HUES48 (cell line): ENCODE data around the gene HOXA9.

Experiments
- H3K27ac ChIP-seq: one replicate; pipeline ENCODE4 v1.7.0; 2013; ENCODE audit warnings: low read depth, low read length, inconsistent platforms
- H3K27me3 ChIP-seq: 2 replicates; pipeline ENCODE4 v1.6.1; 2013; ENCODE audit warnings: mild to moderate bottlenecking, low read length; ENCODE audit not compliant: control insufficient read depth, insufficient read depth
- H3K36me3 ChIP-seq: 2 replicates; pipeline ENCODE4 v1.6.1; 2013; ENCODE audit warnings: low read length; ENCODE audit not compliant: control insufficient read depth, insufficient read depth
- H3K4me1 ChIP-seq: 2 replicates; pipeline ENCODE4 v1.6.1; 2013; ENCODE audit warnings: mild to moderate bottlenecking, low read length; ENCODE audit not compliant: control insufficient read depth, insufficient read depth
- H3K4me3 ChIP-seq: 2 replicates; pipeline ENCODE4 v1.5.1; 2013; ENCODE audit warnings: mild to moderate bottlenecking, low read depth, low read length
- H3K9ac ChIP-seq: 2 replicates; pipeline ENCODE4 v1.6.1; 2013; ENCODE audit warnings: mild to moderate bottlenecking, low read depth, low read length, moderate library complexity
- H3K9me3 ChIP-seq: 2 replicates; pipeline ENCODE4 v1.6.1; 2013; ENCODE audit warnings: low read length; ENCODE audit not compliant: control insufficient read depth, insufficient read depth

The HOXA9 gene

GRCh38 chr7:27153526-27153925 lies 11.8 kb downstream of the HOXA9 start:
- Histone ChIP-seq H3K27me3 (peaks cover 100% of the 10 kb centered on the region), H3K9ac (no peak overlapping the region), H3K4me1 (peaks cover 11% of the 10 kb centered on the region; the same call in 1 of the 2 replicates), H3K27ac (no peak overlapping the region), H3K9me3 (peaks cover 4% of the 10 kb centered on the region; the same call in 1 of the 2 replicates), H3K4me3 (no peak overlapping the region), H3K36me3 (no peaks in the 10 kb centered on the region)

GRCh38 chr7:27152816-27153442 lies 12.4 kb downstream of the HOXA9 start:
- no peaks in the 10 kb centered on the region for H3K36me3 ChIP-seq
- peaks cover 100% of the 10 kb centered on the region for H3K27me3 ChIP-seq
- peaks cover 11% of the 10 kb centered on the region; the same call in 1 of the 2 replicates for H3K4me1 ChIP-seq
- H3K9ac ChIP-seq = no peak overlapping the region
- H3K9me3 ChIP-seq = peaks cover 4% of the 10 kb centered on the region; the same call in 1 of the 2 replicates
- H3K27ac ChIP-seq = no peak overlapping the region
- no peak overlapping the region for H3K4me3 ChIP-seq

GRCh38 chr7:27151931-27152815 lies 13.2 kb downstream of the HOXA9 start, which contains the start of gene HOXA3:
Gene HOXA3 (minus strand): TSS chr7:27152583. CDS start chr7:27110640, 41,943 bp downstream.
- peaks cover 100% of the 10 kb centered on the region for H3K27me3 ChIP-seq
- H3K27ac ChIP-seq = no peak within 1 kb of the TSS
- H3K9ac ChIP-seq = no peak within 1 kb of the TSS
- peaks cover 4% of the 10 kb centered on the region; the same call in 1 of the 2 replicates for H3K9me3 ChIP-seq
- peaks cover 11% of the 10 kb centered on the region; the same call in 1 of the 2 replicates for H3K4me1 ChIP-seq
- no peak within 1 kb of the TSS for H3K4me3 ChIP-seq
- no peaks in the 10 kb centered on the region for H3K36me3 ChIP-seq

GRCh38 chr7:27151341-27151930 lies 13.9 kb downstream of the HOXA9 start:
- H3K4me3 ChIP-seq = peak overlapping the region; percentile 46; the same call in 1 of the 2 replicates
- H3K27ac ChIP-seq = no peak overlapping the region
- no peak overlapping the region for H3K9ac ChIP-seq

GRCh38 chr7:27150568-27151340 lies 14.6 kb downstream of the HOXA9 start:
- Histone ChIP-seq H3K27me3 (peaks cover 100% of the 10 kb centered on the region), H3K9me3 (no peaks in the 10 kb centered on the region), H3K4me1 (peaks cover 8% of the 10 kb centered on the region; the same call in 1 of the 2 replicates), H3K4me3 (peak overlapping the region; percentile 46), H3K9ac (no peak overlapping the region), H3K36me3 (no peaks in the 10 kb centered on the region), H3K27ac (no peak overlapping the region)

More at GRCh38 chr7:27151341-27151930, 13.9 kb downstream of the HOXA9 start:
- no peaks in the 10 kb centered on the region for H3K9me3 ChIP-seq
- H3K27me3 ChIP-seq = peaks cover 100% of the 10 kb centered on the region
- peaks cover 10% of the 10 kb centered on the region; the same call in 1 of the 2 replicates for H3K4me1 ChIP-seq
- no peaks in the 10 kb centered on the region for H3K36me3 ChIP-seq

GRCh38 chr7:27149842-27150567 lies 15.3 kb downstream of the HOXA9 start:
- Histone ChIP-seq H3K9me3 (no peaks in the 10 kb centered on the region), H3K27ac (no peak overlapping the region), H3K36me3 (no peaks in the 10 kb centered on the region), H3K9ac (no peak overlapping the region), H3K4me3 (no peak overlapping the region), H3K4me1 (peaks cover 8% of the 10 kb centered on the region; the same call in 1 of the 2 replicates), H3K27me3 (peaks cover 100% of the 10 kb centered on the region)

- Histone ChIP-seq H3K9me3 (no peaks in the 10 kb centered on the region), H3K27ac (no peak overlapping the region), H3K36me3 (no peaks in the 10 kb centered on the region), H3K9ac (no peak overlapping the region), H3K4me3 (no peak overlapping the region), H3K4me1 (peaks cover 8% of the 10 kb centered on the region; the same call in 1 of the 2 replicates), H3K27me3 (peaks cover 100% of the 10 kb centered on the region)
These were observed 16.3 kb downstream of the HOXA9 start for GRCh38 chr7:27148756-27149641.

- peaks cover 12% of the 10 kb centered on the region; the same call in 1 of the 2 replicates for H3K4me1 ChIP-seq
- H3K27ac ChIP-seq = no peak overlapping the region
- no peak overlapping the region; the same call in 1 of the 2 replicates for H3K4me3 ChIP-seq
- no peak overlapping the region for H3K9ac ChIP-seq
- H3K9me3 ChIP-seq = no peaks in the 10 kb centered on the region
- H3K27me3 ChIP-seq = peaks cover 100% of the 10 kb centered on the region
- no peaks in the 10 kb centered on the region for H3K36me3 ChIP-seq
These were observed 17.1 kb downstream of the HOXA9 start for GRCh38 chr7:27148031-27148755.
